ENCODE results near the gene FNDC3B.

The FNDC3B gene

GRCh38 chr3:172166890-172167289 is 127.5 kb downstream of the FNDC3B start:
- Histone ChIP-seq H2AFZ (ENCODE audit: low read length) (no peak overlapping the region), H3K23ac (ENCODE audit: low read depth, low read length, poor library complexity) (no peak overlapping the region), H3K27ac (replicated peaks; ENCODE audit: low read length) (no peak overlapping the region)

DNA sequence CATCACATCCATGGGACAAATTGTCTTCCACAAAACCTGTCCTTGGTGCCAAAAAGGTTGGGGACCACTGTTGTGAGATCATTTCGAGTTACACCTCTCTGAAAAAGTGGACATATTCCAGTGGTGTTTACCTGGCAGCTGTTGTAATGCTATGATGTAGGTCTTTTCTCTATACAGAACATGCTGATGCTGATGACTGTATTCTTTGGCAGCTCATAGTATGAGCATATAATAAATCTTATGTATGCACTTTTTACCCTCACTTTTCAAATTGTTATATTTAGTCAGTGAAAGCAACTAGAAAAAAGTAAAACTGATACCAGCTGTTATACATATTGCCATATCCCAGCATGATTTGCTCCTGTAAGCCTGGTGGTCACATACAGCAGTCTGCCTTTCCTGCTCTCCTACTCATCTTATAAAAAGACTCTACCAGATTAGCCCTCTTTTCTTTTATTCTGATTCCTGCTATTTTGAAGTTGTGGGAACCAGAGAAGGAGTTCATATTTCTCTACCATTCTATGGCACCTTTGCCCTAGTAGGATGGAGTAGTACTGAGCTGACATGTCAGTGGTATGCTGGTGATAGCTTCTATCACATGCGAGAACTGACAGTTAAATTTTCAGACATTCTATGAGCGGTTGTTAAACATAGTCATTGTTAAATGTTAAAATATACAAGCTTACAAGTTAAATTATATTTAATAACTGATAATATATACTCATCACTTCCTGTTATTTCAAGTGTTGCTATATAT is 128.7 kb downstream of the FNDC3B start:
- Histone ChIP-seq H3K79me1 (ENCODE audit: low read depth, low read length) (peaks cover 2% of the 10 kb centered on the region), H3K18ac (ENCODE audit: low read length) (no peak overlapping the region), H3K27me3 (ENCODE audit: control insufficient read depth in 3 of 3, insufficient read depth in 3 of 3, low read depth in 1 of 3, low read length in 3 of 3) (no peaks in the 10 kb centered on the region), H3K4me3 (ENCODE audit: low read length in 2 of 2) (no peak overlapping the region), H3K14ac (ENCODE audit: low read length) (no peak overlapping the region), H2AK5ac (ENCODE audit: low read depth, low read length) (no peak overlapping the region), H3K36me3 (replicated peaks in 1 of 2; ENCODE audit: control insufficient read depth in 2 of 2, insufficient read depth in 2 of 2, low read length in 2 of 2) (peaks cover 0 to 8% of the 10 kb centered on the region in 2 donors), H3K9me3 (replicated peaks in 1 of 2; ENCODE audit: control insufficient read depth in 2 of 2, insufficient read depth in 1 of 2, low read depth in 1 of 2, low read length in 2 of 2) (no peaks in the 10 kb centered on the region), H3K27ac (replicated peaks; ENCODE audit: low read length) (no peak overlapping the region), H2BK12ac (ENCODE audit: low read length) (no peak overlapping the region), H3K9ac (ENCODE audit: low read depth, low read length, poor library complexity) (no peak overlapping the region), H2BK120ac (ENCODE audit: low read depth, low read length) (no peak overlapping the region), H2BK15ac (ENCODE audit: low read length) (no peak overlapping the region), H4K91ac (ENCODE audit: low read depth, low read length, poor library complexity) (no peak overlapping the region), H2BK5ac (ENCODE audit: low read length) (no peak overlapping the region), H2AFZ (ENCODE audit: low read length) (no peak overlapping the region), H3K4me2 (ENCODE audit: insufficient read depth, low read length, poor library complexity, severe bottlenecking) (no peak overlapping the region), H3K4me1 (ENCODE audit: control insufficient read depth in 2 of 2, insufficient read depth in 1 of 2, low read depth in 1 of 2, low read length in 2 of 2) (peaks cover 11 to 29% of the 10 kb centered on the region in 2 donors), H4K8ac (ENCODE audit: low read depth, low read length) (no peak overlapping the region), H3K23ac (ENCODE audit: low read depth, low read length, poor library complexity) (no peak overlapping the region), H3K4ac (ENCODE audit: low read length) (no peak overlapping the region)
- no peak for DNase-seq (ENCODE audit: low spot score)
- no CpG with 5 or more reads among the region's 3 CpGs for WGBS, 2 donors (ENCODE audit: extremely low coverage in 2 of 2, insufficient read length in 2 of 2, insufficient replicate concordance in 1 of 2)

More at GRCh38 chr3:172166890-172167289, 127.5 kb downstream of the FNDC3B start:
- Histone ChIP-seq H3K18ac (ENCODE audit: low read length) (no peak overlapping the region), H2BK12ac (ENCODE audit: low read length) (no peak overlapping the region), H3K14ac (ENCODE audit: low read length) (no peak overlapping the region), H2BK120ac (ENCODE audit: low read depth, low read length) (no peak overlapping the region), H2AK5ac (ENCODE audit: low read depth, low read length) (no peak overlapping the region), H3K9me3 (replicated peaks in 1 of 2; ENCODE audit: control insufficient read depth in 2 of 2, insufficient read depth in 1 of 2, low read depth in 1 of 2, low read length in 2 of 2) (no peaks in the 10 kb centered on the region), H4K91ac (ENCODE audit: low read depth, low read length, poor library complexity) (no peak overlapping the region), H3K4ac (ENCODE audit: low read length) (no peak overlapping the region), H3K4me1 (ENCODE audit: control insufficient read depth in 2 of 2, insufficient read depth in 1 of 2, low read depth in 1 of 2, low read length in 2 of 2) (peaks cover 11 to 27% of the 10 kb centered on the region in 2 donors), H3K36me3 (replicated peaks in 1 of 2; ENCODE audit: control insufficient read depth in 2 of 2, insufficient read depth in 2 of 2, low read length in 2 of 2) (peaks cover 0 to 8% of the 10 kb centered on the region in 2 donors), H2BK15ac (ENCODE audit: low read length) (no peak overlapping the region), H3K9ac (ENCODE audit: low read depth, low read length, poor library complexity) (no peak overlapping the region), H4K8ac (ENCODE audit: low read depth, low read length) (no peak overlapping the region), H2BK5ac (ENCODE audit: low read length) (no peak overlapping the region), H3K79me1 (ENCODE audit: low read depth, low read length) (peaks cover 2% of the 10 kb centered on the region), H3K4me3 (ENCODE audit: low read length in 2 of 2) (no peak overlapping the region), H3K27me3 (ENCODE audit: control insufficient read depth in 3 of 3, insufficient read depth in 3 of 3, low read depth in 1 of 3, low read length in 3 of 3) (no peaks in the 10 kb centered on the region), H3K4me2 (ENCODE audit: insufficient read depth, low read length, poor library complexity, severe bottlenecking) (no peak overlapping the region)
- no CpG with 5 or more reads among the region's 9 CpGs for WGBS, 2 donors (ENCODE audit: extremely low coverage in 2 of 2, insufficient read length in 2 of 2, insufficient replicate concordance in 1 of 2)
- no peak for DNase-seq (ENCODE audit: low spot score)

GRCh38 chr3:172170073-172170709 is 130.8 kb downstream of the FNDC3B start:
- H3K27ac ChIP-seq (replicated peaks; ENCODE audit: low read length): no peak overlapping the region
- H2BK5ac ChIP-seq (ENCODE audit: low read length): no peak overlapping the region
- no peak overlapping the region for H3K4me3 ChIP-seq (ENCODE audit: low read length in 2 of 2)
- H4K91ac ChIP-seq (ENCODE audit: low read depth, low read length, poor library complexity): no peak overlapping the region
- no peak overlapping the region for H4K8ac ChIP-seq (ENCODE audit: low read depth, low read length)
- no peak overlapping the region for H3K4me2 ChIP-seq (ENCODE audit: insufficient read depth, low read length, poor library complexity, severe bottlenecking)
- DNase-seq (ENCODE audit: low spot score): no peak
- peaks cover 0 to 6% of the 10 kb centered on the region in 2 donors for H3K36me3 ChIP-seq (replicated peaks in 1 of 2; ENCODE audit: control insufficient read depth in 2 of 2, insufficient read depth in 2 of 2, low read length in 2 of 2)
- no peak overlapping the region for H2AK5ac ChIP-seq (ENCODE audit: low read depth, low read length)
- no peaks in the 10 kb centered on the region for H3K9me3 ChIP-seq (replicated peaks in 1 of 2; ENCODE audit: control insufficient read depth in 2 of 2, insufficient read depth in 1 of 2, low read depth in 1 of 2, low read length in 2 of 2)
- no peak overlapping the region for H3K4ac ChIP-seq (ENCODE audit: low read length)
- no peaks in the 10 kb centered on the region for H3K27me3 ChIP-seq (ENCODE audit: control insufficient read depth in 3 of 3, insufficient read depth in 3 of 3, low read depth in 1 of 3, low read length in 3 of 3)
- H2AFZ ChIP-seq (ENCODE audit: low read length): no peak overlapping the region
- no CpG with 5 or more reads among the region's 5 CpGs for WGBS, 2 donors (ENCODE audit: extremely low coverage in 2 of 2, insufficient read length in 2 of 2, insufficient replicate concordance in 1 of 2)
- peaks cover 17 to 43% of the 10 kb centered on the region in 2 donors for H3K4me1 ChIP-seq (ENCODE audit: control insufficient read depth in 2 of 2, insufficient read depth in 1 of 2, low read depth in 1 of 2, low read length in 2 of 2)
- H2BK15ac ChIP-seq (ENCODE audit: low read length): no peak overlapping the region
- no peak overlapping the region for H3K9ac ChIP-seq (ENCODE audit: low read depth, low read length, poor library complexity)
- no peak overlapping the region for H2BK120ac ChIP-seq (ENCODE audit: low read depth, low read length)
- H3K79me1 ChIP-seq (ENCODE audit: low read depth, low read length): peaks cover 2% of the 10 kb centered on the region
- H3K14ac ChIP-seq (ENCODE audit: low read length): no peak overlapping the region
- no peak overlapping the region for H3K23ac ChIP-seq (ENCODE audit: low read depth, low read length, poor library complexity)
- H2BK12ac ChIP-seq (ENCODE audit: low read length): no peak overlapping the region
- no peak overlapping the region for H3K18ac ChIP-seq (ENCODE audit: low read length)

DNA sequence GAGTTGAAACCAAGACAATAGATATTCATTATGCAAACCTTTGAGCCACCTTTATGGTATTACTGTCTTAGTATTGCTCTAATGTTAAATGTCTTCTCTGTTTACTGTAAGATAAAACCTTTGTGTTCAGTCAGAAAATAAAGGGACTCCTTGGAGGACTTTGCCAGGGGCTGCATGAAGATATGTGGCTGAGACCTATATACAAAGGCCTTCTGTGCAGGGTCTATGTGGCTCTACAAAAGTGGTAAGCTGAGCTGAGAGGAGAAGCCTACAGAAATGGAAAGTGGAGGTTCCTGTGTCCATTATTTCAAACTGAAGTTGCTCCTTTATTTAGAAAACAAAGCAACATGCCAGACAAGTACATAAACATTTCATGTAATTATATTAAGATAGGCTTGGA is 131.5 kb downstream of the FNDC3B start:
- Histone ChIP-seq H2BK5ac (ENCODE audit: low read length) (no peak overlapping the region), H3K79me1 (ENCODE audit: low read depth, low read length) (peaks cover 2% of the 10 kb centered on the region)

More for the DNA sequence above, 131.5 kb downstream of the FNDC3B start:
- Histone ChIP-seq H4K8ac (ENCODE audit: low read depth, low read length) (no peak overlapping the region), H3K4me1 (ENCODE audit: control insufficient read depth in 2 of 2, insufficient read depth in 1 of 2, low read depth in 1 of 2, low read length in 2 of 2) (peaks cover 18 to 49% of the 10 kb centered on the region in 2 donors), H3K4ac (ENCODE audit: low read length) (no peak overlapping the region), H3K36me3 (replicated peaks in 1 of 2; ENCODE audit: control insufficient read depth in 2 of 2, insufficient read depth in 2 of 2, low read length in 2 of 2) (peaks cover 0 to 6% of the 10 kb centered on the region in 2 donors), H2AK5ac (ENCODE audit: low read depth, low read length) (no peak overlapping the region), H3K27ac (replicated peaks; ENCODE audit: low read length) (no peak overlapping the region), H2AFZ (ENCODE audit: low read length) (no peak overlapping the region), H3K27me3 (ENCODE audit: control insufficient read depth in 3 of 3, insufficient read depth in 3 of 3, low read depth in 1 of 3, low read length in 3 of 3) (no peaks in the 10 kb centered on the region), H2BK120ac (ENCODE audit: low read depth, low read length) (no peak overlapping the region), H3K23ac (ENCODE audit: low read depth, low read length, poor library complexity) (no peak overlapping the region), H2BK12ac (ENCODE audit: low read length) (no peak overlapping the region), H3K9me3 (replicated peaks in 1 of 2; ENCODE audit: control insufficient read depth in 2 of 2, insufficient read depth in 1 of 2, low read depth in 1 of 2, low read length in 2 of 2) (no peaks in the 10 kb centered on the region), H3K4me2 (ENCODE audit: insufficient read depth, low read length, poor library complexity, severe bottlenecking) (no peak overlapping the region), H4K91ac (ENCODE audit: low read depth, low read length, poor library complexity) (no peak overlapping the region), H3K18ac (ENCODE audit: low read length) (no peak overlapping the region), H3K9ac (ENCODE audit: low read depth, low read length, poor library complexity) (no peak overlapping the region), H2BK15ac (ENCODE audit: low read length) (no peak overlapping the region), H3K4me3 (ENCODE audit: low read length in 2 of 2) (no peak overlapping the region), H3K14ac (ENCODE audit: low read length) (no peak overlapping the region)
- DNase-seq (ENCODE audit: low spot score): no peak
